Skeletal muscle tissue (tissue), 4 donors: ENCODE results near the gene ECEL1. TPM values are rescaled to one million over a fixed set of nuclear protein-coding genes. Genes with fewer than 3 reads are reported as not detected.

ENCODE experiments used
- H3K27ac ChIP-seq: one replicate; pipeline ENCODE4 v1.7.0; 2013; ENCODE audit warnings: mild to moderate bottlenecking, low read depth, low read length, inconsistent platforms
- H3K27me3 ChIP-seq, 3 donors: one replicate each; pipeline ENCODE4 v1.7.0; 2013; ENCODE audit warnings: low read length in 3 of 3; ENCODE audit not compliant: control insufficient read depth in 3 of 3, insufficient read depth in 3 of 3
- H3K36me3 ChIP-seq, 3 donors: one replicate each; pipeline ENCODE4 v1.7.0; 2013; ENCODE audit warnings: low read length in 3 of 3; ENCODE audit not compliant: control insufficient read depth in 3 of 3, insufficient read depth in 3 of 3
- H3K4me1 ChIP-seq, 3 donors: one replicate each; pipeline ENCODE4 v1.7.0; 2013; ENCODE audit warnings: low read length in 3 of 3, mild to moderate bottlenecking in 3 of 3; ENCODE audit not compliant: control insufficient read depth in 3 of 3, insufficient read depth in 3 of 3
- H3K4me3 ChIP-seq, 3 donors: one replicate each; pipeline ENCODE4 v1.7.0; 2013; ENCODE audit warnings: low read length in 3 of 3
- H3K9ac ChIP-seq, 3 donors: one replicate each; pipeline ENCODE4 v1.7.0; 2013; ENCODE audit warnings: low read length in 3 of 3, mild to moderate bottlenecking in 3 of 3, moderate library complexity in 2 of 3, low read depth in 1 of 3
- H3K9me3 ChIP-seq, 3 donors: one replicate each; pipeline ENCODE4 v1.7.0; 2013; ENCODE audit warnings: low read length in 3 of 3; ENCODE audit not compliant: control insufficient read depth in 3 of 3
- total RNA-seq: library from RNA; depleted of rRNA; stranded (reverse); fragments of >200 nt; gene quantifications from one replicate; pipeline ENCODE4 v1.2.3, GENCODE V29; 2014
- donor health status: Osteomylitis.

Gene ECEL1
- total RNA-seq, 1 donor from 2014 or later = 1.0 TPM

DNA sequence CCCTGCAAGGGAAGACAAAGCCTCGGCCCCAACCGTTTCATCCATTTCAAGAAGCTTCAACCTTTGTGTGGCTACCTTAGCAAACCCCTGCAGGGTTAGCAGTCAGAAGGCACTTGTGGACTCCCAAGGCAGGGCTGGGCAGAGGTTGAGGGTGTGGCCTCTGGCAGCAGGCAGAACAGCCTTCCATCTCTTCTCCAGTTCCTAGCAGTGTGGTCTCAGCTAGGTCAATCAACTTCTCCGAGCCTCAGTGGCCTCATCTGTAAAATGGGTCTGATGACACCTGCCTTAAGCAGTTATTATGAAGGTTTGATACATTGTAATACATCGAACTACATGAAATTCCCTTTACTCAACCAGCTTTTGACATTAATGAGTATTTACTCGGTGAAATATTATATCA, 25.7 kb upstream of the ECEL1 start:
- Histone ChIP-seq H3K4me1 (peaks cover 34 to 50% (median 43%) of the 10 kb centered on the region in 3 donors), H3K27ac (no peak overlapping the region), H3K27me3 (peaks cover 0 to 3% (median 0%) of the 10 kb centered on the region in 3 donors), H3K36me3 (no peaks in the 10 kb centered on the region), H3K4me3 (no peak overlapping the region), H3K9ac (peak overlapping the region in 1 of 3 donors; percentile 33), H3K9me3 (no peaks in the 10 kb centered on the region)

DNA sequence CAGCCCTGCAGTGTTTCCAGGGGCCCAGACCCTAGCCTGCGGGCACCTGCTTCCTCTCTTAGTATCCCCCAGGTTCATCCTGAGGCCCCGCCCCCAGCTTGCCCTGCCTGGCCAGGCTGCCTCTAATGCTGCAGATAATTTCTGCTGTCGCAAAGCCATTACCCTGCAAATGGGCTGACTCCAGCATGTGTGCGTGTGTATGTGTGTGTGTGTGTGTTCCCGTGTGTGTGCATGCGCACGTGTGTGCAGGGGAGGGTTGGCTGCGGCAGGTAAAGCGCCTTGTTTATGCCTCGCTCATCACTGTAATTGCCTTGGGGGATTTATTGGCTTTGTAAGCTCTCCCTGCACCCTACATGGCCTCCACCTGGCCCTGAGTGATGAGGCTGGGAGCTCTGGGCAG, 25.0 kb upstream of the ECEL1 start:
- Histone ChIP-seq H3K9me3 (no peaks in the 10 kb centered on the region), H3K9ac (peak overlapping the region in 1 of 3 donors; percentile 45), H3K27ac (no peak overlapping the region)

DNA sequence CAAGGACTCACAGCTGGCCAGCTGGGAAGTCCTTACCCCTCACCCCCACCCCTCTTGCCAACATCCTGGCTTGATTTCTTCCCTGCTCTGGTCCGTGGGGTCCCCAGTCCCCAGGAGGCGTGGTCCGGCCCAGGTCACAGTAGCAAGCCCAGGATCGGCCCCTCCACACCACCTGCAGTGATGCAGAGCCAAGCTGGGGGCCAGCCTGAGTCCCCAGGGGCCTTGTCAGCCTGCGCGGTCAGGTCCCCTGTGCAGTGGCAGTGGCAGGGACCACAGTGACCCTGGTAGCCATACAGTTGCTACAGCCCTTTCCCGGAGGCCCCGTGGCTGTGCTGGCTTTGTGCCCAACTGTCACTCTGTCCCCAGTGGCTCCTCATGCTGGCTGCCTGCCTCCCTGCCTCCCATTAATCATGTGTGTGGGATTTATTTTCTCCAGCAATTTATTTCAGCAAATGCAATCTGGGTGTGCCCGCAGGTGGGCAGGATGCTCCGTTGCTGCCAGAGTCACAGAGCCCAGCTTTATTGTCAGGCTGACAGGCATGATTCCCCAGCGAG, 23.8 kb upstream of the ECEL1 start:
- H3K9me3 ChIP-seq = no peaks in the 10 kb centered on the region
- no peak overlapping the region for H3K27ac ChIP-seq
- peaks cover 0 to 4% (median 0%) of the 10 kb centered on the region in 3 donors for H3K27me3 ChIP-seq
- H3K9ac ChIP-seq = peak overlapping the region in 1 of 3 donors; percentile 45
- H3K4me3 ChIP-seq = peak overlapping the region in 1 of 3 donors; percentile 13
- no peaks in the 10 kb centered on the region for H3K36me3 ChIP-seq
- H3K4me1 ChIP-seq = peaks cover 34 to 47% (median 43%) of the 10 kb centered on the region in 3 donors

More for the DNA sequence above, 25.0 kb upstream of the ECEL1 start:
- Histone ChIP-seq H3K4me3 (no peak overlapping the region), H3K36me3 (no peaks in the 10 kb centered on the region), H3K27me3 (peaks cover 0 to under 1% (median 0%) of the 10 kb centered on the region in 3 donors), H3K4me1 (peaks cover 34 to 50% (median 43%) of the 10 kb centered on the region in 3 donors)

DNA sequence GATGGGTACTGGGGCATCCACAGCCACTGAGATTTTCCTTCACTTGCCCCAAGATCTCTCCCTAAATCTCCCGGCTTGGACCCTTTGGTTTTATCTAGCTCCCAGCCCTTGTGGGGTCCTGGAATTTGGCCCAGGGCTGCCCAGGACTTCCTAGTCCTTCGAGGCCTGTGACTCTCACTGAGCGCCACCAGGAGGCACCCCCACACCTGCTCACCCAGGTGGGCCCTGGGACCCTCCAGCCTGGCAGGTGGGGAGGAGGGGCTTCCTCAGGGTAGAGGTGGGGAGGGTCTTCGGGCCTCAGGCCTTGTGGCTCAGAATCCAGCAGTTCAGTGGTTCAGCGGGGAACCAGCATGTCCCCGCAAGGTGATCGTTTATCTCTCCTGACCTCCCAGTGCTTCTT, 20.6 kb upstream of the ECEL1 start:
- no peak overlapping the region for H3K4me3 ChIP-seq
- H3K27me3 ChIP-seq = peaks cover 0 to 13% (median 8%) of the 10 kb centered on the region in 3 donors
- H3K4me1 ChIP-seq = peaks cover 20 to 24% (median 22%) of the 10 kb centered on the region in 3 donors
- H3K27ac ChIP-seq = no peak overlapping the region
- H3K9me3 ChIP-seq = no peaks in the 10 kb centered on the region
- no peak overlapping the region for H3K9ac ChIP-seq
- no peaks in the 10 kb centered on the region for H3K36me3 ChIP-seq

DNA sequence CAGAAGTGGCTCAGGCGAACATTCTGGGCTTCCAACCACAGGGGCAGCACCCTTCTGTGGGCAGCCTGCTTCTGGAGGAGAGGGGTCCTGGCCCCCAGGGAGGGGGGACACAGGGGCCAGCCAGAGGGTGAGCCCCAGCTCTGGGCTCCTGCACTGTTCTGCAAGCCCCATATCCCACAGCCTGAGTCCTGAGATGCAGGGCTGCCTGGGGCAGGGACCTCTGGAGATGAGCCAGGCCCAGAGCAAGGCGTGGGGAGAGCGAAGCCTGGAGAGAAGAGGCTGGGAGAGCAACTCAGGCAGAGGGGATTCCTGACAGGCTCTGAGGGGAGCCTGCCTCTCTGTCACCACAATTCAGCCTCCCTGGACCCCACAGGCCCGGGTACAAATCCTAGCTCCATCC, 19.1 kb upstream of the ECEL1 start:
- no peak overlapping the region for H3K4me3 ChIP-seq
- no peak overlapping the region for H3K9ac ChIP-seq
- H3K27ac ChIP-seq = no peak overlapping the region
- peaks cover 0 to 13% (median 8%) of the 10 kb centered on the region in 3 donors for H3K27me3 ChIP-seq
- H3K9me3 ChIP-seq = no peaks in the 10 kb centered on the region
- peaks cover 10 to 12% (median 12%) of the 10 kb centered on the region in 3 donors for H3K4me1 ChIP-seq
- no peaks in the 10 kb centered on the region for H3K36me3 ChIP-seq

DNA sequence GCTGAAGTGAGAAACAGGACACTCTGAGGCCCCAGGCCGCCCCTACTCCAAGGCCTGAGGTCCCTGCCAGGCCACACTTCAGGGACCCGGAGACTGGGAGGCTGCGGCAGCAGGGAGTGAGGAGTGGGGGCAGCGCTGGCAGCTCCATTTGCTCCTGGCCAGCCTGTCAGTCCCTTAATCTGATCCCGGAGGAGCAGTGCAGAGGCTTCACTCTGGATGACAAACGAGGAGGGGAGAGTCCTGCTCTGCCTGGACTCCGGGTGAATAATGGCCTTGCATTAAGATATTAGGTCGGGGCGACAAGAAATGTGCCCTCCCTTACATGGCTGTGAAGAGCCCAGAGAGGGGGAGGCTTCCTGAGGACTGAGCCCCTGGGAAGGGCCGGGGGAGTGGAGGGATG, 18.2 kb upstream of the ECEL1 start:
- H3K9ac ChIP-seq = no peak overlapping the region
- no peaks in the 10 kb centered on the region for H3K9me3 ChIP-seq
- peaks cover 0 to 13% (median 8%) of the 10 kb centered on the region in 3 donors for H3K27me3 ChIP-seq
- no peak overlapping the region for H3K27ac ChIP-seq
- peaks cover 5 to 10% (median 9%) of the 10 kb centered on the region in 3 donors for H3K4me1 ChIP-seq
- H3K36me3 ChIP-seq = no peaks in the 10 kb centered on the region
- H3K4me3 ChIP-seq = no peak overlapping the region

DNA sequence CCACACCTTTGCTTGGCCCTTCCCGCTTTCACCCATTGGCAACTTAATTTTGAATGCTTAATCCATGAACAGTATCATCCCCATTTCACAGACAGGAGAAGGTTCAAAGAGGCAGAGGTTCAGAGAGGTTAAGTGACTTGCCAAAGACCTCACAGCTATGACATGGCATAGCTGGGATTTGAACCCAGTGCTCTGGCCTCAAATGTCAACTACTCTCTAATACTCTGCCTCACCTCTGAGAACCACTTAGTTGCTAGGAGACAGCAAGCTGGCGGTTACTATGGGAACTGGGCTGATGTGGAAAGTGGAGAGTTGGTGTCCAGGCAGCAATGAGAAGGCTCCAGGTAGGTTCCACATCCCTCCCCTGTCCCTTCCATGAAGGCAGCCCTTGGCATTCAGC, 16.8 kb upstream of the ECEL1 start:
- no peaks in the 10 kb centered on the region for H3K36me3 ChIP-seq
- H3K27ac ChIP-seq = no peak overlapping the region
- H3K27me3 ChIP-seq = peaks cover 0 to 16% (median 8%) of the 10 kb centered on the region in 3 donors
- H3K9me3 ChIP-seq = no peaks in the 10 kb centered on the region
- no peak overlapping the region for H3K4me3 ChIP-seq
- no peak overlapping the region for H3K9ac ChIP-seq
- peaks cover 5 to 10% (median 9%) of the 10 kb centered on the region in 3 donors for H3K4me1 ChIP-seq

DNA sequence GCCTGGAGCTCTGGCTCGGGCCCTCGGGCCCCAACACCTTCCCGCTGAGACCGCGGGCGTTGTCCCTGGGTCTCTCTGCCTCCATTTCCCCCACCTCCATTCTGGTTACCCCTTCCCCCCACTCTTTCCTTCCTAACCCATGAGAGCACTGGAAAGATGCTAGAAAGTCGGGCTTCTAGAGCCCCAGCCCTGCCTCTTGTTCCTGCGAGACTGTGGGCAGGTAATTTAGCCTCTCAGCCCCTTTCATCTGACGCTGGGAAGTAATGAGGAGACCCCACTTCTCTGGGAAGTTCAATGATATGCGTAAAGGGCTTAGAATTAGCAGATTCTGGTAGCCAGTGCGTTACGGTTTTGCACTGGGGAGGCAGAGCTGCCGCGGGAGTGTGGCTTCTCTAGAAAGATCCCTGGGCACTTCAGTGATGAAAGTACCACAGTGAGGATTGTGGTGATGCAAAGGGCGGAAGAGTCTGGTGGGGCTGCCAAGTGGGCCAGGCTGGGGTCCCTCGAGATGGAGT, 16.2 kb upstream of the ECEL1 start:
- Histone ChIP-seq H3K4me1 (peaks cover 5 to 10% (median 9%) of the 10 kb centered on the region in 3 donors), H3K36me3 (no peaks in the 10 kb centered on the region), H3K27me3 (peaks cover 0 to 16% (median 8%) of the 10 kb centered on the region in 3 donors), H3K9ac (no peak overlapping the region), H3K4me3 (peak overlapping the region in 1 of 3 donors; percentile 61), H3K27ac (no peak overlapping the region), H3K9me3 (no peaks in the 10 kb centered on the region)

DNA sequence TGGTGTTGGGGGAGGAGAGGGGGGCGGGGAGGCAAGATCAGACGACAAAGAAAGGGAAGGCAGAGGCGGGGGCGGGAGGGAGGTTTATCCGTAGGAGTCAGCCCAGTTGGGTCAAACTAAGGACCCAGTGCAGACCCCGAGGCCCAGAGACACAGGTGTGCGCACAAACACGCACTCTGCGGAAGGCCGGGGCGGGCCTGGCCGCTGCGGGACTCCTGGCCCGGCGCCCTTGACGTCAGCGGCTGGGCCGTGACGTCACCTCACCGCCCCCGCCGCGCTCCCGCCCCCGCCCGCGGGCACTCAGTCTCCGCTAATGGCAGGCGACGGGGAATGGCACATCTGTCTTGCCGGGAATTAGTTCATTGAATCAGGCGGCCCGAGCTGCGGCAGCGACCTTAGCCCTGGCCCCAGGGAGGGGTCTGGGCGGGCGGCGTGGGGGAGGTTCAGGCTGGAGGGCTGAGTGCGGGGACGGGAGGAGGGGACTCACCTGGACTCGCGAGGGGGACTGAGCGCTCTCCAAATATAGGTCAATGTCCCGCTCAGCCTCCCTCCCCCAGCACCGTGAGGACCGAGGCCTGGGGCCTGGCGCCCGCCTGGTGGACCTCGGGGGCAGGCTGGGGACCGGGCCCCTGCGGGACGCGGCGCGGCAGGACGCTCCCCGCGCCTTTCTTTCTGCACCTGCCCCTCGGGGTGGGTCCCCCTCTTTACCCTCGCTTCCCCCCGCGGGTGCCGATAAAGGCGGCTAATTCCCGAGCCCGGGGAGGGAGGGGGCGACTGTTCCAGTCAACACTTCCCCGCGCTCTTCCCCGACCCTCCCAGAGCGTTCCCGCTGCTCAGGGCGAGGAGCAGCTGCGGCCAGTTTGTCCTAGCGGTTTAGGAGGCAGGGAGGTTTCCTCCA, 15.5 kb upstream of the ECEL1 start:
- Histone ChIP-seq H3K9ac (peak overlapping the region in 1 of 3 donors; percentile 68), H3K27me3 (peaks cover 0 to 18% (median 8%) of the 10 kb centered on the region in 3 donors), H3K4me1 (peaks cover 5 to 10% (median 9%) of the 10 kb centered on the region in 3 donors), H3K27ac (no peak overlapping the region), H3K9me3 (no peaks in the 10 kb centered on the region), H3K4me3 (peak overlapping the region in 2 of 3 donors; percentile 27 to 61), H3K36me3 (no peaks in the 10 kb centered on the region)
